Erythroblast (primary cell): ENCODE results near the gene ACBD5.

Source experiments
- GATA1 ChIP-seq: IDR thresholded peaks from 2 replicates; pipeline ENCODE4 v1.6.1; 2011; ENCODE audit warnings: low read depth, mild to moderate bottlenecking, control low read depth, low read length, moderate library complexity
- POLR2A ChIP-seq: IDR thresholded peaks from 2 replicates; pipeline ENCODE4 v1.6.1; 2011; ENCODE audit warnings: mild to moderate bottlenecking, low read length

- TF ChIP-seq POLR2A: no peak
- TF ChIP-seq GATA1: no peak
Measured at GRCh38 chr10:27247006-27247405, 6.4 kb upstream of the ACBD5 start.
